ENCODE measurements around the gene CETN3. TPM values are rescaled to one million over a fixed set of nuclear protein-coding genes. Genes with fewer than 3 reads are reported as not detected.

The CETN3 gene
- total and polyA plus RNA-seq, 9 of the 15 experiments (the other 6 are each of a cell fraction or from before 2014, with no cell fraction given) = 43.3 to 113 (median 82.4) TPM

DNA sequence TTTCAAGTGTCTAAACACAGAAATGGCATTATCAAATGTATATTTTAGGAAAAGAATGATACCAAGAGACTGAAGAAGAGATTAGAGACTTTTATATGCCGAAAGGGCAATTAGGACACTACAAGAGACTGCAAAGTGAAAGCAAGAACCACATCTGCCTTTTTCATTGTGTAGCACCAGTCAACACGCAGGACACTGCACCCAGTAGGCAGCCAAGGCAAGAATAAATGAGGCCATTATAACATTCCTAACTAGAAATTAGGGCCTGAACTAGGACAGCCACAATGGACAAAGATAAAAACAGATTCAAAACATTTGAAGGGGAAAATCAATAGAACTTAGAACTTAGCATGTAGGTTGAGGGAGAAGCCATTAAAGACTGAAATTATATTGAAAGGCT lies 10.8 kb downstream of the CETN3 start (continued):
- TF ChIP-seq ELK1 (CRISPR knock-in tag; IDR thresholded peaks at IDR 0.05) (no peak), GABPB2 (CRISPR knock-in tag; conservative IDR thresholded peaks at IDR 0.05) (no peak), ZNF785 (CRISPR knock-in tag; IDR thresholded peaks at IDR 0.05) (no peak), ZNF197 (CRISPR knock-in tag; IDR thresholded peaks at IDR 0.05; ENCODE audit: low read depth) (no peak), E2F4 (CRISPR knock-in tag; IDR thresholded peaks at IDR 0.05; ENCODE audit: low read depth) (no peak)

DNA sequence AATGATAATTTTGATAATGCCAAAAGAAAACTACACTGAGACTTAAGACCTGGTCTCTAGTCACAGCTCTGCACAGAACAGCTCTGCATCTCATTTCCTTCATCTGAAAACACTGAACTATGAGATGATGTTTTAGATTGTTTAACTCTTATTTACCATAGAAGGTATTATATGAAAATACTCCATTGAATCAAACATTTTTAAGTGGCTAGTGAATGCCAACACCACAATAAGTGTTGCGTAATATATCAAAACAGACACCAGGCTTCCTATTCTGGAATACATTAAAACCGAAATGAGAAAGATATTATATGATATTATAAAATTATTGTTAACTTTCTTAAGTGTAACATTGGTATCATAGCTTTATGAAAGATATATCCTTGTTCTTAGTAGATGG lies 14.6 kb downstream of the CETN3 start:
- FAIRE-seq = no peak
- intact Hi-C loops (cut with micrococcal nuclease) (no loop called here), in situ Hi-C loops (cut with MboI) (no loop called here)
- Histone ChIP-seq H3K4me3 (no peak overlapping the region), H2AFZ (ENCODE audit: low read depth, low read length) (no peak overlapping the region), H3K9ac (ENCODE audit: insufficient read depth in 1 of 2, low read depth in 2 of 2, low read length in 2 of 2) (no peak overlapping the region), H3K9me3 (replicated peaks; ENCODE audit: control insufficient read depth, insufficient read depth, low read depth, low read length) (no peaks in the 10 kb centered on the region), H3K4me2 (ENCODE audit: insufficient read depth, low read length) (no peak overlapping the region), H3K27ac (ENCODE audit: extremely low read depth, low read depth, low read length) (no peak overlapping the region), H3K9me1 (ENCODE audit: control insufficient read depth, insufficient read depth, low read length) (no peaks in the 10 kb centered on the region), H3K27me3 (ENCODE audit: control insufficient read depth in 2 of 2, insufficient read depth in 2 of 2, low read length in 2 of 2) (no peaks in the 10 kb centered on the region), H4K20me1 (replicated peaks; ENCODE audit: control insufficient read depth, insufficient read depth, low read length) (no peaks in the 10 kb centered on the region), H3K79me2 (ENCODE audit: control insufficient read depth, insufficient read depth, low read length) (no peaks in the 10 kb centered on the region), H3K4me1 (replicated peaks in 1 of 2; ENCODE audit: control insufficient read depth in 2 of 2, insufficient read depth in 2 of 2, low read length in 2 of 2) (no peaks in the 10 kb centered on the region; a peak in 1 of 5 replicates), H3K36me3 (ENCODE audit: control insufficient read depth, insufficient read depth, low read length) (peaks cover 60% of the 10 kb centered on the region; the same call in 2 of the 3 replicates)
- DNase-seq (ENCODE audit: extremely low read depth in 1 of 4, low spot score in 3 of 4) = no peak
- BruUV-seq (replicated peaks) = no TSS peak
- ChIA-PET POLR2A (interaction anchor here (0.6 to 0.7 kb wide), 2 partner anchors 52 to 95 kb away, joined by 3 to 4 read pairs; no protein-coding TSS in a partner anchor), CTCF (ENCODE audit: low intra/inter-chr PET ratio) (no interaction called here)
- no peak for ATAC-seq
- TF ChIP-seq, protein P1, sequence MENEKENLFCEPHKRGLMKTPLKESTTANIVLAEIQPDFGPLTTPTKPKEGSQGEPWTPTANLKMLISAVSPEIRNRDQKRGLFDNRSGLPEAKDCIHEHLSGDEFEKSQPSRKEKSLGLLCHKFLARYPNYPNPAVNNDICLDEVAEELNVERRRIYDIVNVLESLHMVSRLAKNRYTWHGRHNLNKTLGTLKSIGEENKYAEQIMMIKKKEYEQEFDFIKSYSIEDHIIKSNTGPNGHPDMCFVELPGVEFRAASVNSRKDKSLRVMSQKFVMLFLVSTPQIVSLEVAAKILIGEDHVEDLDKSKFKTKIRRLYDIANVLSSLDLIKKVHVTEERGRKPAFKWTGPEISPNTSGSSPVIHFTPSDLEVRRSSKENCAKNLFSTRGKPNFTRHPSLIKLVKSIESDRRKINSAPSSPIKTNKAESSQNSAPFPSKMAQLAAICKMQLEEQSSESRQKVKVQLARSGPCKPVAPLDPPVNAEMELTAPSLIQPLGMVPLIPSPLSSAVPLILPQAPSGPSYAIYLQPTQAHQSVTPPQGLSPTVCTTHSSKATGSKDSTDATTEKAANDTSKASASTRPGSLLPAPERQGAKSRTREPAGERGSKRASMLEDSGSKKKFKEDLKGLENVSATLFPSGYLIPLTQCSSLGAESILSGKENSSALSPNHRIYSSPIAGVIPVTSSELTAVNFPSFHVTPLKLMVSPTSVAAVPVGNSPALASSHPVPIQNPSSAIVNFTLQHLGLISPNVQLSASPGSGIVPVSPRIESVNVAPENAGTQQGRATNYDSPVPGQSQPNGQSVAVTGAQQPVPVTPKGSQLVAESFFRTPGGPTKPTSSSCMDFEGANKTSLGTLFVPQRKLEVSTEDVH (IDR thresholded peaks at IDR 0.05; ENCODE audit: low read depth, partially characterized antibody) = no peak
- peak; percentile 92 for TF ChIP-seq CEBPB (tag; IDR thresholded peaks at IDR 0.05)
- TF ChIP-seq CEBPG (CRISPR knock-in tag; IDR thresholded peaks at IDR 0.05) = no peak
- TF ChIP-seq CEBPG (tag; conservative IDR thresholded peaks at IDR 0.05 in 1 of 2, IDR thresholded peaks at IDR 0.05 in 1 of 2) = peak; percentile 63 to 98; a peak in 3 of 4 replicates
- TF ChIP-seq E2F1 (CRISPR knock-in tag; IDR thresholded peaks at IDR 0.05) = no peak
- 0 out of 2 replicates have a peak, but pooled peaks have one; percentile 43 for TF ChIP-seq IRF9 (tag; IDR thresholded peaks at IDR 0.05)
- 96% methylated on average over 2 of the region's 2 CpGs for WGBS (ENCODE audit: insufficient coverage, low coverage, missing lambda C conversion rate)

Data from K562 (cell line).